ENCODE measurements around the gene MAGIX.
"Not testable (repeated sequence)": the region's sequence is repeated elsewhere in the genome, so short reads cannot be mapped to it uniquely, and the experiment has no call there.

The MAGIX gene

DNA sequence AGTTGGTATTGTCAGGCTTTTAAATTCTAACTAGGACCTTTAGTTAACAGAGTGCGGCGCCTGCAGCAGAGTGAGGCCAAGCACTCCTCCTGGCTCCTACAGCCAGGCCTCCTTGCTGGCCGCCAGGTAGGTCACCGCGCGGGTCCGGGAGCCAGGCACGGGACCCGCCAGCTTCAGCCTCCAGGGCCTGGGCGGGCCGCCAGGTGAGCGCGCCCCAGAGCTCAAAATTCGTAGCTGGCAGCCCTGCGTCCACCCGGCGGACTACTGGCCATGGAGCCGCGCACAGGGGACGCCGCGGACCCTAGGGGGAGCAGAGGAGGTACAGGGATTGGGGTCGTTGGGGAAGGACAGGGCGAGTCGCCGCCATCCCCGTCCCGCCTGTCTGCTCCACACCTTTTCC is at the start of gene MAGIX:
TSS of gene MAGIX (plus strand) at position 139 of the 400 bp plus-strand sequence. CDS start at position 271, 132 bp downstream.
- no peak for DNase-seq

DNA sequence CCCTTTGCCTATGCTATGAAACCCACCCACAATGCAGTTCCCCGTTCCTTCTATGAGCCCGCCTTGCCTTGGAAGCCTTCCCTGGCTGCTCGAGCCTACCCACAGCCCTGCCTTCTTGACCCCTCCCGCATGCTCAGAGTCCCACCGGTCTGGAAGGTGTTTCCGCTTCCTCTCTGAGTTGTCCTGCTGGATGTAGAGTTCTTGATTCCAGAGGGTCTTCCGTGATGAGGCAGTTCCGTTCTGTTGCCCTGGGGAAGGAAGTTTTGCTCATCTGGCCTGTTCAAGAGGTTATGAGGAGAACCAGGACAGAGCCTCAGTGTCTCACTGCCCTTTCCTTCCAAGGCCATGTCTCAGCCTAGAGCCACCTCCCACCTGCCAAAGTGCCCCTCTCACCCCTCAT is 46.5 kb upstream of the MAGIX start:
- no peak for DNase-seq

DNA sequence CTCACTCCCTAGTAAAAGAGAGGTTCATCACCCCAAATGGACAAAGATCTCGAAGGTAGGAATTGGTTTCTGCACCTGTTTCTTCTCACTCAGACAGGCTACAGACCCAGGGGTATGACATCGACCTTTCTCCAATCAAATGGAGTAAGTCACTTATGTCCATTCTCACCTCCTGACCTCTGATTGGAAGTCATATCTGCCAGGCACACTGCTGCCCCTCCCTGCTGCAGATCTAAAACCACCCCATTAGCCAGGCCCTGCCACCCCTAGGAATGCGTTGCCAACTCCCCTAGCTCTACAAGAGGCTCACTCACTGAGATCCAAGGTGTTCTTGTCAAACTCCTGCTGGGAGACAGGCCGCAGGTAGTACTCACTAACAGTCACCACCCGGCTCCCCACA is 45.8 kb upstream of the MAGIX start:
- DNase-seq = no peak

DNA sequence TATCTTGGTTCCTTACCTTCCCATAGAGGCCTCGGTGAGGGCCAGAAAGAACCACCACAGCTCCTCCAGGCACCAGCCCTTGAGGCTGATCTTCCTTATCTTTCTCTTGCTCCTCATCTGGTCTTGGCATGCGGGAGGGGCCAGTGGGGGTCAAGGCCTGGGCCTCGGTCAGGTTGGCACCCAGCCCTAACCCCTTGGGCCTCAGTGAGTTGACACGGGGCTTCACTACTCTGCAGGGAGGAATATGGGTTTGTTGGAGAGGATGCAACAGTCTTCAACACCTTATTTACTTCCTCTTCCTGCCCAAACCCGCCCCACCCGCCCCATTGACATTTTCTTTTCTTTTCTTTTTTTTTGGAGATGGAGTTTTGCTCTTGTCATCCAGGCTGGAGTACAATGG is 45.0 kb upstream of the MAGIX start:
- DNase-seq = no peak

DNA sequence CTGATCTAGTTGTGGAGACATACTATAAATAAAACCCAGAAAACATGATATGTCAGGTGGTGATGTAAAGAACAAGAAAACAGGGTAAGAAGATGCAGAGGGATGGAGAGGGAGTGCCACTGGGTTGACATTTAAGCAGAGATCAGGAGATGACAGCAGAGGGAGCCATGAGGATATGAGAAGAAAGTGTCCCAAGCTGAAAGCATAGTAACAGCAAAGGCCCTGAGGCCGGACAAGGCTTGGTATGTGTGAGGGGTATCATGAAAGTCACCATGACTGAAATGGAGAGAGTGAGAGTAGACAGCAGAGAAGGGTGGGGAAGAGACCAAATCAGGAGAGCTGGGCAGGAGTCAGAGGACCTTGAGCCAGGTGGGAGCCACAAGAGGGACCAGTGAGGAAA is 42.5 kb upstream of the MAGIX start:
- DNase-seq = no peak

DNA sequence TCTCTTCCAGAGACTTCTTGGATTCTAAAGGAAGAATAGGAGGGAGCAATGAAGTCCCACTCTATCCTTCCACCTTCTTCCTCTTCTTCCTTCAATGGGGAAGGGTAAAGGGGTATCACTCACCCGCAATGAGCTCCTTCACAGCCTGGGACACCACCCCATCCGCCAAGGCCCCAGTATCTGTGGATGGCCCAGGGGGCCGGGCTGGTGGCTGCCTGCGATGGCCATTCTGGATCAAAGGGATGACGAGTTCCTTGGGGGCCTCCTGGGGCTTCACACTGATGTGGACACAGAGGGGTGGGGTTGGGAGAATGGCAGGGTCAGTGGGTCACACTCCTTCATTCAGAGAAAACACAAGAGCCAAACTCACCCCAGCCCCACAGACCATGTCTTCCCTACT is 40.1 kb upstream of the MAGIX start:
- DNase-seq = no peak

DNA sequence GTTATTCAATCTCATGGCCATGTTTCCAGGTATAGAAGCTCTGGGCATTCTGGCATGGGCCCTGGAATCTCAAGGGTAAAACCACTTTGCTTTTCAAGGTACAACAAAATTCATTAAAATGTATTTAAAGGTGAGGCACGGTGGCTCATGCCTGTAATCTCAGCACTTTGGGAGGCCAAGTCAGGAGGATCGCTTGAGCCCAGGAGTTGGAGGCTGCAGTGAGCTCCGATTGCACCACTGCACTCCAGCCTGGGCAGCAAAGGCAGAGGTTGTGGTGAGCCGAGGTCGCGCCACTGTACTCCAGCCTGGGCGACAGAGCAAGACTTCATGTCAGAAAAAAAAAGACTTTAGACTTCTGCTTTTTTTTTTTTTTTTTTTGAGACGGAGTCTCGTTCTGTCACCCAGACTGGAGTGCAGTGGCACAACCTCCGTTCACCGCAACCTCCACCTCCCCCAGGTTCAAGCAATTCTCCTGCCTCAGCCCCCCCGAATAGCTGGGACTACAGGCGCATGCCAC is 34.8 kb upstream of the MAGIX start:
- DNase-seq = not testable (repeated sequence)

DNA sequence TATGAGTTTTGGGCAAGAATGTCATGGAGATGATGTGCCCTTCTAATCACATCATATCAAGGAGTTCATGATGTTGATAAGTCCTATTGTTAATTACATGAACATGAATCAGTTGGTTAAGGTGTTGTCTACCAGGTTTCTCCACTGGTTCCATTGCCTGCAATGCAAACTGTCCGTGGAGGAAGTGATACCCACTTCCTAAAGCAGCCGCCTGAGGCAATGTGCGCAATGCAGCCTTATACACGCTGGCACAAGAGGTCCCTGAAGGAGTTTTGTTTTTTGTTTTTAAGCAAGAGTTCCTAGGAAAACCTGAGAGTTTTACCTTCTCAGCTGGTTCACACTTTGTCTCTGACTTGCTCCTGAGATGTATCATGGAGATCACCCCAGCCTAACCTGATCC is 33.1 kb upstream of the MAGIX start:
- no peak for DNase-seq

DNA sequence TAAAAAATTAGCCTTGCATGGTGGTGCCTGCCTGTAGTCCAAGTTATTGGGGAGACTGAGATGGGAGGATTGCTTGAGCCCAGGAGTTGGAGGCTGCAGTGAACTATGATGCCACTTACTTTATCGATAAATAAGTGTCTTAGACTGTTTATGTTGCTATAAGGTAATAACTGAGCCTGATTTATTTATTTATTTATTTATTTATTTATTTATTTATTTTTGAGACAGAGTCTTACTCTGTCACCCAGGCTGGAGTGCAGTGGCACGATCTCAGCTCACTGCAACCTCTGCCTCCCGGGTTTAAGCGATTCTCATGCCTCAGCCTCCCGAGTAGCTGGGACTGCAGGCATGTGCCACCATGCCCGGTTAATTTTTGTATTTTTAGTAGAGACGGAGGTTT is 30.3 kb upstream of the MAGIX start:
- DNase-seq = not testable (repeated sequence)

DNA sequence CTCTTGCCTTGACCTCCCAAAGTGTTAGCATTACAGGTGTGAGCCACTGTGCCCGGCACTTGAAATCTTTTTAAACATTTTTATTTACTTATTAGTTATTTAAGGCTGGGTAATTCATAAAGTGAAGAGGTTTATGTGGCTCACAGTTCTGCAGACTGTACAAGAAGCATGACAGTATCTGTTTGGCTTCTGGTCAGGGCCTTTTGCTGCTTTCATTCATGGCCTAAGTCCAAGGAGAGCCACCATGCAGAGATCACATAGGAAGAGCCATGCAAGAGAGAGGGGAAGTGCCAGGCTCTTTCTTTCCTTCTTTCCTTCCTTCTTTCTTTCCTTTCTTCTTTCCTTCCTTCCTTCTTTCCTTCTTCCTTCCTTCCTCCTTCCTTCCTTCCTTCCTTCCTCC is 28.8 kb upstream of the MAGIX start:
- no peak for DNase-seq

DNA sequence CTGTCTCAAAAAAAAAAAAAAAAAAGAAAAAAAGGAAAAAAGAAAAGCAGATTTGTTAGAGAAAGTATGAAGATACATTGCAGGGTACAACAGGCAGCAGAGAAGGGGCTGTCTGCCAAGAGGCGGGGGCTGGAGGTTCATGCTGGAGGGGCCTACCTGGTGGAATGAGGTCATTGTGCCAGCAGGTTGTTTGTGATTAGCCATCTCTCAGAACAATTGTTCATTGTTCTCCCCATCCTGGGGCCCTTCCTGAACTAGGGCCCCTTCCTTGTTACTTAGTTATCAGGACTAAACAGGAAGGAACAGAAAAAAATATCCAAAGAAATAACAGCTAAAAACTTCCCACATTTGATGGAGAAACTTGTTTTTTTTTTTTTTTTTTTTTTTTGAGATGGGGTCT is 25.1 kb upstream of the MAGIX start:
- no peak for DNase-seq

DNA sequence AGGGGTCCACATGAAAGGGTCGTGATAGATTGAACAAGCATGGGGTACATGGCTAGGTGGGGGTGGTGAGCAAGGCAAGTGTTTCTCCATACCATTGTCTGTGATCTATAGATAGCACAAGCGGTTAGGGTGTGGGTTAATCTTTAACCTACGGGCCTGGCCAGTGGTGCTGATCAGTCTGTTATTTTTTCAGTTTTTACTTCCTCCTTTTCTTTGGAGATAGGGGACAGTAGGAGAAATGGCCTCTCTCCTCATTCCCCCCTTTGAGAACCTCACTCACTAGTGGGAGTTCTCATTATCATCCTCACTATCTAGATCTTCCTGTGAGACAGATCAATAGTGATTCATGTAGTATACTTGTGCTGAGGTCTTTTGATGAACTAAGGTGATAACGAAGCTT is 22.8 kb upstream of the MAGIX start:
- DNase-seq = no peak

DNA sequence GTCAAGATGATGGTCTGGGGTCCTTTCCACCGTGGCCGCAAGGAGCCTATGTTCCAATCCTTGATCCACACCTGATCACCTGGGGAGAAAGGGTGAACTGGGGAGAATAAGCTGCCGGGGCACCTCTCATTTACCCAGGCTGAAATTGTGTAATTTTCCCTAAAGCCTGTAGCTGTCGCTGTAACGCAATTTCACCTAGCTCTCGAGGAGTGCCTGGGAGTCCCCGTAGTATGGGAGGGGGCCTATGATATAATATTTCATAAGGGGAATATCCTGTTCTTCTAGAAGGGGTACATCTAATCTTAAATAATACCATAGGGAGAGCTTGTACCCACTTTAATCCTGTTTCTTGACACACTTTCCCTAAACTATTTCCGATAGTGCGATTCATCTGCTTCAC is 20.3 kb upstream of the MAGIX start:
- not testable (repeated sequence) for DNase-seq

DNA sequence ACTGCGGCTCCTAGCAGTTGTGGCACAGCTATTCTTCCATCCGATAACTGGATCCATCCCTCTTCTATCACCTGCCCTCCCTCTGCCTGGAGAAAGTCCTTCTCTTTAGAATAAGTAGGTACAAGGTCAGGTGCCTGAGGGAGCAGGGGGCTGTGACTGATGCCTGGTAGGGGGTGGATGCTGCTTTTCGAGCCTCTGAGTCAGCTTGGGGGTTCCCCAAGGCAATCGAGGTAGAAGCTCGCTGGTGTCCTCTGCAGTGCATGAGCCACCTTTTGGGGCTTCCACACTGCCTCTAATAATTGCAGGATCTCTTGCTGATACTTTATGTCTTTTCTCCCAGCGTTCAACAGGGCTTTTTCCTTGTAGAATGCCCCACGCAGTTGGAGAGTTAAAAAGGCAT is 19.4 kb upstream of the MAGIX start:
- DNase-seq = not testable (repeated sequence)

DNA sequence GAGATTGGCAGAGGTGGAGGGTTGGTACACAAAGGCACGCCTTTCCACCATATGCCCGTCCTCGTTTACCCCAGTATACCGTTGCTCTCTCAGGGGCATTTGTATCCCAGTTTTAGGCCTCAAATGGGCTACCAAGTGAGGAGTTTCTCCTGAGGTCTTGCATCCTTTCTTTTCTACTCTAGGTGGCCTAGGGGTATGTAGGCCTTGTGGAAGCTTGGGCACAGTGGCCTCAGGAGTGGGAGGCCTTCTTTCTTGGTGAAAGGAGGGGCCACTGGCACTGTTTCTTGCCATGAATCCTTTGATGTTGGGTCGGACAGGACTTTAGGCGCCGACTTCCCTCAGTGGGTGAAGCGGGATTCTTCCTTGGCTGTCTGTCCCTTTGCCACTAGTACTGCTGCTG is 15.3 kb upstream of the MAGIX start:
- DNase-seq = no peak

DNA sequence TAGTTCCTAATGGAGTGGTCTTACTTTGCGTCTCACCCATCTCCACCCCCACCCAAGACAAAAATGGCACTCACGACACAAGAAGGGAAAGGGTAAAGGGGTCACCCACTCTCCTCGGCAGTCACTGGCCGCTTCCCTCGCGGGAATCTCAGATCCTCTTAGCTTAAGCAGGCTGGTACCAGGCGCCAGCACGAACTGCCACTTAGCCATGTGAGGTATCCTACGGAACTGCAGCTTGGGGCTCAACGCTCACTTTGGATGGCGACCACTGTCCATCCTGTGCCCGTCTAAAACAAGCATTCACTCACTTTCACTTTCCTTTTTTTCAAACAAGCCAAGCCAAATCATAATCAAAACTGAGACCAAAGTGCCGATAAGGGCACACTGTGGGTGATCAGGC is 14.6 kb upstream of the MAGIX start:
- DNase-seq = no peak

DNA sequence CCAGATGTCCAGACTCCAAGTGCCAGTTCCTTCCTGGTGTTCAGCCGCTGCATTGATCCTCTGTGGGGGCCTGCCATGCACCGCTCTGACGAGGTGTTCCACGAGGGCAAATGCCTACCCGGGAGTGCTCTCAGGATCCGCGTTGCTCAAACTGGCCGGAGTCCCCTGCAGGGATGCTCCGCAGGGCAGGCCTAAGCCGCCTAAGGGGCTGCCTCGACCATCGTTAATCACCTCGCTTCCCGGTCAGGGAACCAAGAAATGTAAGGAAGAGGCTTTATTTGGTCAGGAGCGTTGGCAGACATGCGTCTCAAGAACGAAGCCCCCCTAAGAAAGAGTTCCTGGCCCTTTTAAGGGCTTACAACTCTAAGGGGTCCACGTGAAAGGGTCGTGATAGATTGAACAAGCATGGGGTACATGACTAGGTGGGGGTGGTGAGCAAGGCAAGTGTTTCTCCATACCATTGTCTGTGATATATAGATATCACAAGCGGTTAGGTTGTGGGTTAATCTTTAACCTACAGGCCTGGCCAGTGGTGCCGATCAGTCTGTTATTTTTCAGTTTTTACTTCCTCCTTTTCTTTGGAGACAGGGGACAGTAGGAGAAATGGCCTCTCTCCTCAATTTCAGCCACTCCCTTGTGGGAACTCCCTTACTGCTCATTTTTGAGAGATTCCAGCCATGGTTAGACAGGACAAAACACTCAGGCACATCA is 14.0 kb upstream of the MAGIX start:
- not testable (repeated sequence) for DNase-seq

DNA sequence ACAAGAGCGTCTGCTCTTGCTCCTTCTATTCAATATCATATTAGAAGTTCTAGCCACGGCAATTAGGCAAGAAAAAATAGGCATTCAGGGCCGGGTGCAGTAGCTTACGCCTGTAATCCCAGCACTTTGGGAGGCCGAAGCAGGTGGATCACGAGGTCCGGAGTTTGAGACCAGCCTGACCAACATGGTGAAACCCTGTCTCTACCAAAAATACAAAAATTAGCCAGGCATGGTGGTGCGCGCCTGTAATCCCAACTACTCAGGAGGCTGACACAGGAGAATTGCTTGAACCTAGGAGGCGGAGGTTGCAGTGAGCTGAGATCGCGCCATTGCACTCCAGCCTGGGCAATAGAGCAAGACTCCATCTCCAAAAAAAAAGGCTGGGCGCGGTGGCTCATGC is 13.3 kb upstream of the MAGIX start:
- not testable (repeated sequence) for DNase-seq

DNA sequence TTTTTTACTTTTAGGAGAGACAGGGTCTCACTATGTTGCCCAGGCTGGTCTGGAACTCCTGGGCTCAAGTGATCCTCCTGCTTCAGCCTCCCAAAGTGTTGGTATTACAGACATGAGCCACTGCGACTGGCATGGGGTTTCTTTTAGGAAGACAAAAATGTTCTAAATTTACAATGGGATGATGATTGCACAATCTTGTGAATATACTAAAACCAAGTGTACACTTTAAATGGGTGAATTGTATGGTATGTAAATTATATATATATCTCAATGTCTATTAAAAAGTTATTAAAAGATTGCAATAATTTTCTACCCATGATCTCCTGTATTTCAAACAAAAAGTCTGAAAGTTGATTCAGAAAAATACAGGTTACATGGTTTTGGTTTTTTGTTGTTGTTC is 9.1 kb upstream of the MAGIX start:
- DNase-seq = no peak

DNA sequence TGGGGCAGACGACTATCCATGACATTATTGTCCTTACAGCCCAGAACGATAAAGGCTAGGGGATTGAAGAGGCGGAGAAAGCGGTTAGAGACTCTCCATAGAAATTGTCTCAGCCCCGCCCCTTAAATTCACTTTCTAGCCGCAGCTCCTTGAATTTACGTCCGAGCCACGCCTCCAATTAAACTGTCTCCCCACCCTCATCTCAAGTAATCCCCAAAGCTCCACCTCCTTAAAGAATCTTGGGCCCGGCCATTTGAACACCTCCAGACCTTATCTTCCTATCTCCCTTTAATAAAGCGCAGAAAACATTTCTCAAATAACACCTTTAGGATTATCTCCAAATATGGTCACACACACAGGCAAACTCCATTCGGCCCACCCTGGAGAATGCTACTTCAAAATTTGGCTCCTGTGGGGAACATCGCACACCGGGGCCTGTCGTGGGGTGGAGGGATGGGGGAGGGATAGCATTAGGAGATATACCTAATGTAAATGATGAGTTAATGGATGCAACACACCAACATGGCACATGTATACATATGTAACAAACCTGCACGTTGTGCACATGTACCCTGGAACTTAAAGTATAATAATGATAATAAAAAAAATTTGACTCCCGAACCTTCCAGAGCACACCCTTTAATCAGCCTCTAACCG is 7.2 kb upstream of the MAGIX start:
- DNase-seq = peak; percentile 58

DNA sequence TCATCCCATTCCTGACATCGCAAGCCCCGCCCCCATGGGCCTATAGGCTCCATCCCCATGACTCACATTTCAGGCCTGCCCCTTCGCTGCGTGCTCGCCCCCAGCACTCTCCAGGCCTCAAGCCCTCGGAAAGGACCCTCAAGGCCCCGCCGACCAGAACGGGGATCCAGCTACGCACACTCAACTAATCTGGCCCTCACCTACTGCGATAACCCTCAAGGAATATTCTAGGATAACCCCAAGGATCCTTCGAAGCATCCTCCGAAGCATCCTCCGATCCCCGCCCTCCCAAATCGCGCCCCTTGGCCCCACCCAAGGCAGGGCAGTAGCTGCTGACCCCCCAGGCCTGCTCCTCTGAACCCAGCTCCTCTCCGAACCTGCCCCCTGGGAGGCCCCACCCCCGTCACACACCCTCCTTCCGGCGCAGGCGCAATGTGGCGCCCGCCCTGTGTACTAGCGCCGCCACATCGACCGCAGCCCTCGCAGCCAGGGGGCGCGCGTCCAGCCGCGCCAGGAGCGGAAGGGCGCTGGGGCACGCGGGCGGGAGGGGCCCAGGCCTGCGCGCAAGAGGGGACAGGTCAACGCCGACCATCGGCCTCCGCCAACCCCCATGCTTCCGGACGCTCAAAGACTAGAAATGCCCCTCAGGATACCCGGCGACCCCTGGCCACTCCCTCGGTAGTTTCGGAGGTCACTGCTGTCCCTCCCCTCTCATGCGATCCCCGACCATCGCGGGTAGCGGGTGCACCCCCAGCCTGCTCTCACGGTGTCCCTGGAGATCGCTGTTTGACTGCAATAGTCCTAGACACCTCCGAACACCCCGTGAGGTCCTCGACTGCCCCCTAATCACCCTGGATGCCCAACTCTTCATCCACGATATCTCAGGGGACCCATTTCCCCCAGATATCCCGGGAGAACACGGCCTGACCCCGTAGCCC is 6.4 kb upstream of the MAGIX start:
- peak; percentile 89 for DNase-seq

DNA sequence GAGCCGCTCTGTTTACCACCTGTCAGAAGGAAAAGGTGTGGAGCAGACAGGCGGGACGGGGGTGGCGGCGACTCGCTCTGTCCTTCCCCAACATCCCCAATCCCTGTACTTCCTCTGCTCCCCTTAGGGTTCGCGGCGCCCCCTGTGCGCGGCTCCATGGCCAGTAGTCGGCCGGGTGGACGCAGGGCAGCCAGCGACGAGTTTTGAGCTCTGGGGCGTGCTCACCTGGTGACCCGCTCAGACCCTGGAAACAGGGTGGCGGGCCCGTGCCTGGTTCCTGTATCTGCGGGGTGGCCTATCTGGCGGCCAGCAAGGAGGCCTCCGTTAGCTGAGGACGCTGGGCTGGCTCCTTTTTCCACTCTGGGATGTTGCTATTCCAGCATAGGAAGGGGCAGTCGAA is 5.4 kb upstream of the MAGIX start:
- no peak for DNase-seq

DNA sequence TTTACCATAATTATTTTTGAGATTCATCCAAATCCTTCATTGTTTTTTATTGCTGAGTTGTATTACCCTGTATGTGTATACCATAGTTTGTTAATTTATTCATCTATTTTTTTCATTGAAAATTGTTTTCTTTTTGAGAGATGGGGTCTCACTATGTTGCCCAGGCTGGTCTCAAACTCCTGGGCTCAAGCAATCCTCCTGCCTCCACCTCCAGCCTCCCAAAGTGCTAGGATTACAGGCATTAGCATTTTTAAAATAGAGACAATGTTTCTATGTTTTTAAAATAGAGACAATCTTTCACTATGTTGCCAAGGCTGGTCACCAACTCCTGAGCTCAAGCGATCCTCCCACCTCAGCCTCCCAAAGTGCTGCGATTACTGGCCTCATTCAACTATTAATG is 1.6 kb upstream of the MAGIX start:
- no peak for DNase-seq

DNA sequence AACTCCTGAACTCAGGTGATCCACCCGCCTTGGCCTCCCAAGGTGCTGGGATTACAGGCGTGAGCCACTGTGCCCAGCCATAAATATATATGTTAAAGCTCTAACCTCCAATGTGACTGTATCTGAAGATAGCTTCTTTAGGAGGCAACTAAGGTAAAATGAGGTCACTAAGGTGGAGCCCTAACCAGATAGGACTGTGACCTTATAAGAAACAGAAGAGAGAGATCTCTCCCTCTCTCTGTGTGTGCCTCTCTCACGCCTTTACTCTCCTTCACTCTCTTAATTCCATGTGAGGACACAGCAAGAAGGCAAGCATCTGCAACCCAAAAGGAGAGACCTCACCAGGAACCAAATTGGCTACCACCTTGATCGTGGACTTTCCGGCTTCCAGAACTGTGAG is 926 bp upstream of the MAGIX start:
- DNase-seq = no peak
